Measurements from ENCODE around the gene GARIN6. TPM values are rescaled to one million over a fixed set of nuclear protein-coding genes. Genes with fewer than 3 reads are reported as not detected.

GARIN6 gene
- not detected in 2 replicates for total RNA-seq

- intact Hi-C loops (cut with micrococcal nuclease) = no loop called here
- CTCF ChIA-PET = no interaction called here
- no peak for TF ChIP-seq CTCF (IDR thresholded peaks at IDR 0.05)
- H3K27ac Mint-ChIP-seq = no peak within 1 kb of the TSS
- ATAC-seq (ENCODE audit: low read depth) (no peak), DNase-seq (no peak)
- no peaks in the 10 kb centered on the region for H3K36me3 Mint-ChIP-seq (ENCODE audit: low read depth)
- H3K9me3 Mint-ChIP-seq = peaks cover 3% of the 10 kb centered on the region
- H3K27me3 Mint-ChIP-seq = no peaks in the 10 kb centered on the region
- POLR2A ChIA-PET = no interaction called here
- H3K4me3 Mint-ChIP-seq = no peak within 1 kb of the TSS
- no peaks in the 10 kb centered on the region for H3K4me1 Mint-ChIP-seq
Measured at GRCh38 chr12:99647453-99647852, at the start of gene GARIN6. Gene GARIN6 (plus strand): TSS chr12:99647753. CDS start chr12:99648175, 422 bp downstream.

- ChIA-PET CTCF (no interaction called here), POLR2A (no interaction called here)
- no peak for TF ChIP-seq CTCF (IDR thresholded peaks at IDR 0.05)
- no peak overlapping the region for H3K27ac Mint-ChIP-seq
- H3K36me3 Mint-ChIP-seq (ENCODE audit: low read depth) = no peaks in the 10 kb centered on the region
- ATAC-seq (ENCODE audit: low read depth) (no peak), DNase-seq (no peak)
- no peak overlapping the region for H3K4me3 Mint-ChIP-seq
- peaks cover 2% of the 10 kb centered on the region for H3K9me3 Mint-ChIP-seq
- intact Hi-C loops (cut with micrococcal nuclease) = no loop called here
- no peaks in the 10 kb centered on the region for H3K27me3 Mint-ChIP-seq
- H3K4me1 Mint-ChIP-seq = no peaks in the 10 kb centered on the region
Measured at GRCh38 chr12:99598785-99599184, 48.8 kb upstream of the GARIN6 start.

GRCh38 chr12:99600388-99600787, 47.2 kb upstream of the GARIN6 start:
- ChIA-PET CTCF (no interaction called here), POLR2A (no interaction called here)
- Mint-ChIP-seq H3K27ac (no peak overlapping the region), H3K36me3 (ENCODE audit: low read depth) (no peaks in the 10 kb centered on the region), H3K9me3 (peaks cover 2% of the 10 kb centered on the region), H3K27me3 (no peaks in the 10 kb centered on the region), H3K4me1 (no peaks in the 10 kb centered on the region), H3K4me3 (no peak overlapping the region)
- ATAC-seq (ENCODE audit: low read depth) (no peak), DNase-seq (no peak)
- TF ChIP-seq CTCF (IDR thresholded peaks at IDR 0.05) = no peak
- intact Hi-C loops (cut with micrococcal nuclease) = no loop called here

GRCh38 chr12:99609455-99610181, 37.9 kb upstream of the GARIN6 start:
- H3K9me3 Mint-ChIP-seq = no peaks in the 10 kb centered on the region
- intact Hi-C loops (cut with micrococcal nuclease) = no loop called here
- ChIA-PET CTCF (no interaction called here), POLR2A (no interaction called here)
- H3K4me3 Mint-ChIP-seq = no peak overlapping the region
- no peaks in the 10 kb centered on the region for H3K36me3 Mint-ChIP-seq (ENCODE audit: low read depth)
- DNase-seq (no peak), ATAC-seq (ENCODE audit: low read depth) (no peak)
- no peak overlapping the region for H3K27ac Mint-ChIP-seq
- no peak for TF ChIP-seq CTCF (IDR thresholded peaks at IDR 0.05)
- H3K4me1 Mint-ChIP-seq = no peaks in the 10 kb centered on the region
- H3K27me3 Mint-ChIP-seq = no peaks in the 10 kb centered on the region

- DNase-seq (no peak), ATAC-seq (ENCODE audit: low read depth) (no peak)
- no peak overlapping the region for H3K4me3 Mint-ChIP-seq
- H3K4me1 Mint-ChIP-seq = no peaks in the 10 kb centered on the region
- ChIA-PET CTCF (no interaction called here), POLR2A (no interaction called here)
- no peak overlapping the region for H3K27ac Mint-ChIP-seq
- H3K27me3 Mint-ChIP-seq = no peaks in the 10 kb centered on the region
- no peaks in the 10 kb centered on the region for H3K36me3 Mint-ChIP-seq (ENCODE audit: low read depth)
- no peaks in the 10 kb centered on the region for H3K9me3 Mint-ChIP-seq
- no peak for TF ChIP-seq CTCF (IDR thresholded peaks at IDR 0.05)
- intact Hi-C loops (cut with micrococcal nuclease) = no loop called here
Measured at GRCh38 chr12:99611117-99611516, 36.4 kb upstream of the GARIN6 start.

Data from activated B cell treated with CpG ODN at 0.5 μM for 24 hours (primary cell).